ENCODE results near the gene TMEM120B. TPM values are rescaled to one million over a fixed set of nuclear protein-coding genes. Genes with fewer than 3 reads are reported as not detected.

TMEM120B gene
- total RNA-seq, 2 donors from 2014 or later = 7.3 to 8.8 TPM

- no peaks in the 10 kb centered on the region for H3K27me3 ChIP-seq (replicated peaks; ENCODE audit: insufficient read depth)
- DNase-seq (ENCODE audit: low spot score) = no peak
- no peak for ATAC-seq (ENCODE audit: insufficient number of reproducible peaks, low FRiP score, low read depth)
- no peaks in the 10 kb centered on the region for H3K36me3 ChIP-seq
- H3K27ac ChIP-seq = no peak overlapping the region
- H3K4me3 ChIP-seq = no peak overlapping the region
- H3K4me1 ChIP-seq (ENCODE audit: control insufficient read depth in 1 of 2, low read depth in 2 of 2) = peaks cover 11 to 37% of the 10 kb centered on the region in 2 donors
- TF ChIP-seq CTCF (IDR thresholded peaks at IDR 0.05) = no peak
- no peaks in the 10 kb centered on the region for H3K9me3 ChIP-seq
Observed at GRCh38 chr12:121769831-121770301, 57.3 kb downstream of the TMEM120B start.

- no peaks in the 10 kb centered on the region for H3K9me3 ChIP-seq
- H3K4me3 ChIP-seq = no peak overlapping the region
- ATAC-seq (ENCODE audit: insufficient number of reproducible peaks, low FRiP score, low read depth) = no peak
- no peak for DNase-seq (ENCODE audit: low spot score)
- no peaks in the 10 kb centered on the region for H3K27me3 ChIP-seq (replicated peaks; ENCODE audit: insufficient read depth)
- H3K4me1 ChIP-seq (ENCODE audit: control insufficient read depth in 1 of 2, low read depth in 2 of 2) = peaks cover 11 to 37% of the 10 kb centered on the region in 2 donors
- no peak for TF ChIP-seq CTCF (IDR thresholded peaks at IDR 0.05)
- no peaks in the 10 kb centered on the region for H3K36me3 ChIP-seq
- H3K27ac ChIP-seq = no peak overlapping the region
Observed at GRCh38 chr12:121770388-121770787, 57.8 kb downstream of the TMEM120B start.

- no peak for DNase-seq (ENCODE audit: low spot score)
- Histone ChIP-seq H3K9me3 (no peaks in the 10 kb centered on the region), H3K27ac (no peak overlapping the region), H3K36me3 (no peaks in the 10 kb centered on the region), H3K4me3 (no peak overlapping the region), H3K4me1 (ENCODE audit: control insufficient read depth in 1 of 2, low read depth in 2 of 2) (peaks cover 11 to 37% of the 10 kb centered on the region in 2 donors), H3K27me3 (replicated peaks; ENCODE audit: insufficient read depth) (no peaks in the 10 kb centered on the region)
- ATAC-seq (ENCODE audit: insufficient number of reproducible peaks, low FRiP score, low read depth) = no peak
- no peak for TF ChIP-seq CTCF (IDR thresholded peaks at IDR 0.05)
Observed at GRCh38 chr12:121770813-121771625, 58.5 kb downstream of the TMEM120B start.

GRCh38 chr12:121773011-121773777 is 60.6 kb downstream of the TMEM120B start:
- DNase-seq (ENCODE audit: low spot score) = no peak
- Histone ChIP-seq H3K4me1 (ENCODE audit: control insufficient read depth in 1 of 2, low read depth in 2 of 2) (peaks cover 8 to 18% of the 10 kb centered on the region in 2 donors), H3K36me3 (no peaks in the 10 kb centered on the region), H3K4me3 (peak overlapping the region; percentile 44), H3K27ac (peak overlapping the region in 1 of 2 donors; percentile 22), H3K27me3 (replicated peaks; ENCODE audit: insufficient read depth) (no peaks in the 10 kb centered on the region), H3K9me3 (no peaks in the 10 kb centered on the region)
- ATAC-seq (ENCODE audit: insufficient number of reproducible peaks, low FRiP score, low read depth) = peak; percentile 42
- peak; percentile 84 for TF ChIP-seq CTCF (IDR thresholded peaks at IDR 0.05)

- no peaks in the 10 kb centered on the region for H3K9me3 ChIP-seq
- no peaks in the 10 kb centered on the region for H3K27me3 ChIP-seq (replicated peaks; ENCODE audit: insufficient read depth)
- H3K4me1 ChIP-seq (ENCODE audit: control insufficient read depth in 1 of 2, low read depth in 2 of 2) = peaks cover 0 to 10% of the 10 kb centered on the region in 2 donors
- H3K27ac ChIP-seq = no peak overlapping the region
- ATAC-seq (ENCODE audit: insufficient number of reproducible peaks, low FRiP score, low read depth) (no peak), DNase-seq (ENCODE audit: low spot score) (no peak)
- no peak overlapping the region for H3K4me3 ChIP-seq
- H3K36me3 ChIP-seq = no peaks in the 10 kb centered on the region
- no peak for TF ChIP-seq CTCF (IDR thresholded peaks at IDR 0.05)
Observed at GRCh38 chr12:121774968-121775474, 62.5 kb downstream of the TMEM120B start.

Data from thoracic aorta (tissue), 2 donors.